Right lobe of liver (tissue), 6 donors: ENCODE results near the gene FAM3B. TPM values are rescaled to one million over a fixed set of nuclear protein-coding genes. Genes with fewer than 3 reads are reported as not detected.
"Not testable (repeated sequence)": the region's sequence is repeated elsewhere in the genome, so short reads cannot be mapped to it uniquely, and the experiment has no call there.

Experiments used
- ATAC-seq, 4 donors: fragments of 200-7000 bp; cut with Tn5 transposase; one replicate each; pipeline ENCODE4 v1.9.1; 2020; ENCODE audit warnings: mild to moderate bottlenecking in 4 of 4, moderate library complexity in 4 of 4
- DNase-seq, 3 donors: peaks; one replicate each; pipeline ENCODE4 v3.0.0-alpha.2; 2020
- H3K27ac ChIP-seq, 3 donors: fragments of 200-600 bp; one replicate each; pipeline ENCODE4 v1.8.0; 2022
- H3K27me3 ChIP-seq, 2 donors: fragments of 200-600 bp; one replicate each; pipeline ENCODE4 v1.8.0; 2022
- H3K36me3 ChIP-seq, 4 donors: fragments of 200-600 bp; sonication (generic) in 1 of 4; one replicate each; pipeline versions ENCODE4 v1.5.1 to v1.8.0; 2017 to 2022; ENCODE audit warnings: control low read depth in 1 of 4
- H3K4me1 ChIP-seq, 4 donors: fragments of 200-600 bp; sonication (generic) in 1 of 4; one replicate each; pipeline versions ENCODE4 v1.5.1 to v1.8.0; 2017 to 2022; ENCODE audit warnings: control low read depth in 1 of 4
- H3K4me3 ChIP-seq, 3 donors: fragments of 200-600 bp; one replicate each; pipeline ENCODE4 v1.8.0; 2022
- H3K9me3 ChIP-seq, 4 donors: fragments of 200-600 bp; sonication (generic) in 1 of 4; one replicate each; pipeline versions ENCODE4 v1.5.1 to v1.8.0; 2017 to 2022; ENCODE audit warnings: control low read depth in 1 of 4
- POLR2A ChIP-seq: fragments of 450-650 bp; IDR thresholded peaks from one replicate; pipeline ENCODE4 v1.6.1; 2017; ENCODE audit warnings: antibody characterized with exemption, mild to moderate bottlenecking
- WGBS: methylation state at CpG from one replicate; pipeline ENCODE4 v1.1.6; 2018; ENCODE audit warnings: low coverage, low lambda C conversion rate; ENCODE audit not compliant: insufficient coverage; ENCODE audit errors: missing lambda C conversion rate; 5-methylcytosine and 5-hydroxymethylcytosine counted together
- intact Hi-C, 2 donors: fragments of 100-400 bp; cut with DNase I; formaldehyde crosslinking; loops; one replicate each; pipeline versions ENCODE4 v1.11.2 to v1.14.1; 2022
- total RNA-seq, 6 experiments: library from RNA; depleted of rRNA in 2 of 6; stranded (reverse); fragments of >200 nt in 2 of 6; fragmentation: NEBNext Ultra II Directional in 3 of 6; extraction: Animal tissue kit (Norgen Biotek cat#: 25700) in 3 of 6; gene quantifications; one replicate each; pipeline versions ENCODE4 v1.1.0 to v1.2.4, GENCODE V29; 2016 to 2023
- TF ChIP-seq, protein P1 (sequence below), 4 donors: fragments of 200-600 bp in 3 of 4; fragments of 450-650 bp in 1 of 4; IDR thresholded peaks; one replicate each; pipeline versions ENCODE4 v1.5.1 to v1.8.0; 2016 to 2022; ENCODE audit warnings: antibody characterized with exemption in 4 of 4, mild to moderate bottlenecking in 2 of 4
- donor health status: DM: no; HTN: yes; CAD: no.
- donor health status: DM: no; HTN: no; CAD: no.
- donor health status: DM: no; HTN: no; CAD: no.
- donor health status: DM: no; HTN: yes; CAD: no.
- donor health status: DM: no; HTN: yes; CAD: no.

The FAM3B gene
- total RNA-seq, 6 experiments from 2014 or later: 0.49 to 0.95 (median 0.76) TPM; not detected in 2

DNA sequence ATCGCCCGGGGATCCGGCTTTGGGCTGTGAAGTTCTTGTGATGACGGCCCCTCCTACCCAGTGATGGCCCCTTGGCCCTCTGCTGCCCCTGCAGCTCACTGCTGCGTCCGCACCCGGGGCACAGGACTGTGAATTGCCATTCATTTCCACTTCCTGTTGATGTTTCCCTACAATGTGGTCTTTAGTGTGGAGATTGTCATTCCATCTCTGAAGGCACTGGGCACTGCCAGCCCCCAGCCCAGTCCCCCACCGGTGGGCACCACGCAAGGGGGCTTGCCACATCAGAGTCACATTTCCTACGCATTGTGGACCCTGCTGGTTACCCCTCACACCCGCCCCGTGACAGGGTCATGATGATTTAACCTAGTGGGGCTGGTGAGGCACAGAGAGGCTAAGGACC is 42.7 kb downstream of the FAM3B start:
- DNase-seq: peak in 1 of 3 donors; percentile 36
- H3K27ac ChIP-seq: no peak overlapping the region
- H3K4me1 ChIP-seq: no peaks in the 10 kb centered on the region
- intact Hi-C loops: no loop called here
- no peak for ATAC-seq
- no peaks in the 10 kb centered on the region for H3K27me3 ChIP-seq
- 85% methylated on average over 5 of the region's 12 CpGs for WGBS
- H3K4me3 ChIP-seq: no peak overlapping the region
- no peaks in the 10 kb centered on the region for H3K36me3 ChIP-seq
- TF ChIP-seq, protein P1, sequence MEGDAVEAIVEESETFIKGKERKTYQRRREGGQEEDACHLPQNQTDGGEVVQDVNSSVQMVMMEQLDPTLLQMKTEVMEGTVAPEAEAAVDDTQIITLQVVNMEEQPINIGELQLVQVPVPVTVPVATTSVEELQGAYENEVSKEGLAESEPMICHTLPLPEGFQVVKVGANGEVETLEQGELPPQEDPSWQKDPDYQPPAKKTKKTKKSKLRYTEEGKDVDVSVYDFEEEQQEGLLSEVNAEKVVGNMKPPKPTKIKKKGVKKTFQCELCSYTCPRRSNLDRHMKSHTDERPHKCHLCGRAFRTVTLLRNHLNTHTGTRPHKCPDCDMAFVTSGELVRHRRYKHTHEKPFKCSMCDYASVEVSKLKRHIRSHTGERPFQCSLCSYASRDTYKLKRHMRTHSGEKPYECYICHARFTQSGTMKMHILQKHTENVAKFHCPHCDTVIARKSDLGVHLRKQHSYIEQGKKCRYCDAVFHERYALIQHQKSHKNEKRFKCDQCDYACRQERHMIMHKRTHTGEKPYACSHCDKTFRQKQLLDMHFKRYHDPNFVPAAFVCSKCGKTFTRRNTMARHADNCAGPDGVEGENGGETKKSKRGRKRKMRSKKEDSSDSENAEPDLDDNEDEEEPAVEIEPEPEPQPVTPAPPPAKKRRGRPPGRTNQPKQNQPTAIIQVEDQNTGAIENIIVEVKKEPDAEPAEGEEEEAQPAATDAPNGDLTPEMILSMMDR (IDR thresholded peaks at IDR 0.05): no peak
- TF ChIP-seq POLR2A: no peak
- no peaks in the 10 kb centered on the region for H3K9me3 ChIP-seq

DNA sequence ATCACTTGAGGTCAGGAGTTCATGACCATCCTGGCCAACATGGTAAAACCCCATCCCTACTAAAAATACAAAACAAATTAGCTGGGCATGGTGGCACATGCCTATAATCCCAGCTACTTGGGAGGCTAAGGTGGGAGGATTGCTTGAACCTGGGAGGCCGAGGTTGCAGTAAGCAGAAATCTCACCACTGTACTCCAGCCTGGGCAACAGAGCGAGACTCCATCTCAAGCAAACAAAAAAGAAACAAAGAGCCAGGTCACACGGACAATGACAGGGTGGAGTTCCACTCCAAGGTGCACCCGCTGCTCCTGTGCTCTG is 43.1 kb downstream of the FAM3B start:
- H3K36me3 ChIP-seq, H3K27me3 ChIP-seq, H3K4me3 ChIP-seq, H3K9me3 ChIP-seq, H3K27ac ChIP-seq, DNase-seq, H3K4me1 ChIP-seq, intact Hi-C loops, ATAC-seq: not testable (repeated sequence)
- 79% methylated on average over 3 of the region's 4 CpGs for WGBS

DNA sequence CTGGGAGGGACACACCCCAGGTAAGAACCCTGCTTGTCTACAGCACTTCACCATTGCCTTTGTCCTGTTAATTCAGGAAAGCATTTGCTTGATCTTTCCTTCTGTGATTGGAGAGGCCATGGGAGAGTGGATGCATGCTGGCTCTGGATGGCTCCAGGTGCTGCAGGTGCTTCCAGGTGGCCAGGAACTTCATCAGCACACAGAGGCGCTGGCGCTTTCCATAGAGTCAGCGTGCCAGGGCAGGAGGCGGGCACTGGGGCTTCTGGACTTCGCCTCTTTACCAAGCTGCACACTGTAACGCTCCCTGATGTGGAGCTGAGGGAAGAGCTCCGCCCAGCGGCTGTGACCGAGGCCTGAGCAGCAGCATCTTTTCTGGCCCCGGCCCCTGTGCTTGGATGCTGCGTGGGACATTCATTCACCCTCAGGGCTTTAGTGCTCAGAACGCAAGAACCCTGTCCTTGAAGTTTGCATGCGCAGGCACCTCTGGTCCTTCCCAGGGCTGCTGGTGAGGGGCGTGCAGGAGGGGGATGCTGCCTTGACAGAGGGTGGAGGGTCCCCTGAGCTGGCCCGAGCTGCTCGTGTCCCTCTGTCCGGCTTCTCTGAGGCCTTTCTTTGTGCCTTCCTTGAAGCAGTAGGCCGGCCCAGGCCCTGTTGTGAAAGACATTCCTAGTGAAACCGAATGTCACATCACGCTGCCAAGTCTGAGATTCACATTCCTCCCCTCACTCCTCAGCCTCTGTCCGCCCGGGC is 43.6 kb downstream of the FAM3B start:
- Histone ChIP-seq H3K36me3 (no peaks in the 10 kb centered on the region), H3K9me3 (no peaks in the 10 kb centered on the region), H3K4me1 (no peaks in the 10 kb centered on the region), H3K27ac (no peak overlapping the region), H3K4me3 (no peak overlapping the region), H3K27me3 (no peaks in the 10 kb centered on the region)
- no peak for TF ChIP-seq POLR2A
- TF ChIP-seq, protein P1 (IDR thresholded peaks at IDR 0.05): peak in 2 of 4 donors; percentile 5 to 20
- ATAC-seq (peak; percentile 26 to 54 (median 31)), DNase-seq (peak in 2 of 3 donors; percentile 42 to 48)
- intact Hi-C loops: no loop called here
- 75% methylated on average over 4 of the region's 22 CpGs for WGBS

DNA sequence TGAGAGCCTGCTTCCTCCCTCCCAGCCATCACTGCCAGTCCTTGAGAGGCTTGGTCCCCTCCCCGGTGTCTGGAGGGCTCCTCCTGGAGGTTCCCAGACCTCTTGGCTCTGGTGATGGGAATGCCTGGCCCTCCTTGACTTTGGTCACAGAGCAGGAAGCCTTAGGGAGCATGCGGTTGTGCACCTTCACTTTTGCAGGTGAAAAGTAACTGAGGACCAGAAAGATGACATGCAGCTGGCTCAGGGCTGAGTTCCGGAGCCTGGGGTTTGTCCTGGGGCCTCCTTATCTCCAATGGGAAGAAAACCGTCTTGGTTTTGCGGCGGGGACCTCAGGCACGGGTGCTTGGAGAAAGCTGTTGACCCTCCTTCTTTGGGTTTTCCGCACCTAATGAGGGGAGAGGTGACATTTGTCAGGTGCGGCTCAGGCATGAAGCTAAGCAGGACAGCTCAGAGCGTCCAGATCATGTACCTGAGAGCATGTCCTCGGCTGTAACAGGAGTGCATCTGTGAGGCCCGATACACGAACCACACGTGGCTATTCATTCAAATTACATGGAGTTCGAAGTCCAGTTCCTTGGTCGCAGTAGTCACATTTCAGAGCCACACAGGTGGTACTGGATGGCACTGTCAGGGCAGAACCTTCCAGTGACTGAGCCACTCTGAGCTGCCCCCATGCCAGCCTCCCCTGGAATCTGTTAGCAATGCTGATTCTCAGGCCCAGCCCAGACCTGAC is 44.6 kb downstream of the FAM3B start:
- Histone ChIP-seq H3K27me3 (no peaks in the 10 kb centered on the region), H3K27ac (peak overlapping the region in 2 of 3 donors; percentile 38 to 57), H3K4me3 (peak overlapping the region; percentile 7 to 29 (median 15)), H3K4me1 (no peaks in the 10 kb centered on the region), H3K36me3 (no peaks in the 10 kb centered on the region), H3K9me3 (no peaks in the 10 kb centered on the region)
- DNase-seq: peak in 2 of 3 donors; percentile 45 to 58
- intact Hi-C loops: no loop called here
- 67% methylated on average over 4 of the region's 16 CpGs for WGBS
- TF ChIP-seq, protein P1 (IDR thresholded peaks at IDR 0.05): no peak
- TF ChIP-seq POLR2A: no peak
- ATAC-seq: no peak
